ENCODE results near the gene CYB561A3.
A peak's percentile ranks its signal among the peaks of the same experiment; 100 is the strongest.

Gene CYB561A3

GRCh38 chr11:61369372-61370348 lies 8.0 kb upstream of the CYB561A3 start:
- in situ Hi-C loops (cut with HindIII; ENCODE audit: low sequenced_read_pairs) = no loop called here
- DNase-seq (ENCODE audit: low read depth) = peak; percentile 43
- no peak for TF ChIP-seq CTCF (IDR thresholded peaks at IDR 0.05; ENCODE audit: low read depth, low read length, missing control alignments)
- no peak overlapping the region for H3K4me3 ChIP-seq (ENCODE audit: low read depth, low read length)

GRCh38 chr11:61368646-61369045 lies 7.0 kb upstream of the CYB561A3 start:
- DNase-seq (ENCODE audit: low read depth) = no peak
- no peak overlapping the region for H3K4me3 ChIP-seq (ENCODE audit: low read depth, low read length)
- in situ Hi-C loops (cut with HindIII; ENCODE audit: low sequenced_read_pairs) = no loop called here
- TF ChIP-seq CTCF (IDR thresholded peaks at IDR 0.05; ENCODE audit: low read depth, low read length, missing control alignments) = no peak

- H3K4me3 ChIP-seq (ENCODE audit: low read depth, low read length) = no peak overlapping the region
- in situ Hi-C loops (cut with HindIII; ENCODE audit: low sequenced_read_pairs) = no loop called here
- no peak for TF ChIP-seq CTCF (IDR thresholded peaks at IDR 0.05; ENCODE audit: low read depth, low read length, missing control alignments)
- no peak for DNase-seq (ENCODE audit: low read depth)
Measured at GRCh38 chr11:61367406-61367805, 5.7 kb upstream of the CYB561A3 start.

GRCh38 chr11:61364012-61364675 lies 2.5 kb upstream of the CYB561A3 start:
- DNase-seq (ENCODE audit: low read depth) = no peak

GRCh38 chr11:61362542-61362875 lies 827 bp upstream of the CYB561A3 start:
- peak overlapping the region; percentile 77 for H3K4me3 ChIP-seq (ENCODE audit: low read depth, low read length)
- in situ Hi-C loops (cut with HindIII; ENCODE audit: low sequenced_read_pairs) = loop anchor here (5.0 kb wide), 1 partner anchor 35 kb away; no protein-coding TSS in a partner anchor
- no peak for TF ChIP-seq CTCF (IDR thresholded peaks at IDR 0.05; ENCODE audit: low read depth, low read length, missing control alignments)
- no peak for DNase-seq (ENCODE audit: low read depth)

More at GRCh38 chr11:61364012-61364675, 2.5 kb upstream of the CYB561A3 start:
- no peak for TF ChIP-seq CTCF (IDR thresholded peaks at IDR 0.05; ENCODE audit: low read depth, low read length, missing control alignments)
- H3K4me3 ChIP-seq (ENCODE audit: low read depth, low read length) = no peak overlapping the region
- in situ Hi-C loops (cut with HindIII; ENCODE audit: low sequenced_read_pairs) = loop anchor here (5.0 kb wide), 1 partner anchor 37 kb away; no protein-coding TSS in a partner anchor

GRCh38 chr11:61361237-61361740 lies 393 bp downstream of the CYB561A3 start:
- no peak for TF ChIP-seq CTCF (IDR thresholded peaks at IDR 0.05; ENCODE audit: low read depth, low read length, missing control alignments)
- DNase-seq (ENCODE audit: low read depth) = no peak
- in situ Hi-C loops (cut with HindIII; ENCODE audit: low sequenced_read_pairs) = loop anchor here (5.0 kb wide), 1 partner anchor 34 kb away; no protein-coding TSS in a partner anchor
- peak overlapping the region; percentile 77 for H3K4me3 ChIP-seq (ENCODE audit: low read depth, low read length)
